Measurements from ENCODE around the gene ZBTB7B.
"Not testable (repeated sequence)": the region's sequence is repeated elsewhere in the genome, so short reads cannot be mapped to it uniquely, and the experiment has no call there.

The ZBTB7B gene

DNA sequence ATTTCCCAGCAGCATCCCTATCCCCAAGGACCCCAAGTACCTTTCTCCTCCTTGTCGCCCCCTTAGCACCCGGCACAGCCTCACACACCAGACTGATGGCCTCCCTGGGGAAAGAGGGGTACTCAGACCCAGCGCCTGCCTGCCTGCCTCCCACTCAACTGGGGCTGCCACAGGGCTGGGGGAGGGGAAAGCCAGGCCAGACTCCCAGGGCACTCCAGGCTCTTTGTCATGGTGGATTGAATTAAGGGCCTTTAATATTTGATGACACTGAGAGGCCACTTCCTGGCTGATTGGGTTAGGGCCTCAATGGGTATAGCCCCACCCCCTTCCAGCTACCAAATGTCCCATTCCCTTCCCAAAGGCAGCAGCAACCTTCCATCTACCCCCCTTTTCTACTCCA is 33.9 kb upstream of the ZBTB7B start:
- DNase-seq (ENCODE audit: low read depth), result no peak

GRCh38 chr1:154969246-154969645 is 33.4 kb upstream of the ZBTB7B start:
- no peak for DNase-seq (ENCODE audit: low read depth)

GRCh38 chr1:154969860-154970452 is 32.6 kb upstream of the ZBTB7B start:
- no peak for DNase-seq (ENCODE audit: low read depth)

GRCh38 chr1:154970631-154971340 is 31.8 kb upstream of the ZBTB7B start, which contains the start of gene SHC1:
Gene SHC1 (minus strand): TSS chr1:154970747. CDS start chr1:154970526, 221 bp downstream.
- no peak for DNase-seq (ENCODE audit: low read depth)

GRCh38 chr1:154971341-154971998 is 31.1 kb upstream of the ZBTB7B start:
- DNase-seq (ENCODE audit: low read depth), result no peak

DNA sequence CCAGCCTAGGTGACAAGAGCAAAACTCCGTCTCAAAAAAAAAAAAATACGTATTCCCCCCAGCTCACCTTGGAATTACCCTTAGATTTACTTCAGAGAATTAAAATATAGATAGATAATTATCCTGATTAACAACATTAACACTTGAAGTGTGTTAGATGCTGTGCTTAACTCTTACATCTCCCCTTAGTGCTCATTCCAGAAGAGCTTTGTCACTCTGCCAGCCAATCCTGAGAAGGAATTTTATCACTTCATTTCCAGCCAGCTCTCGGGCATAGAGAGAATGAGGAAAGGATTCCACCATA is 30.4 kb upstream of the ZBTB7B start:
- no peak for DNase-seq (ENCODE audit: low read depth)

- DNase-seq (ENCODE audit: low read depth), result no peak
Measured at GRCh38 chr1:154972517-154973343, 29.9 kb upstream of the ZBTB7B start.

DNA sequence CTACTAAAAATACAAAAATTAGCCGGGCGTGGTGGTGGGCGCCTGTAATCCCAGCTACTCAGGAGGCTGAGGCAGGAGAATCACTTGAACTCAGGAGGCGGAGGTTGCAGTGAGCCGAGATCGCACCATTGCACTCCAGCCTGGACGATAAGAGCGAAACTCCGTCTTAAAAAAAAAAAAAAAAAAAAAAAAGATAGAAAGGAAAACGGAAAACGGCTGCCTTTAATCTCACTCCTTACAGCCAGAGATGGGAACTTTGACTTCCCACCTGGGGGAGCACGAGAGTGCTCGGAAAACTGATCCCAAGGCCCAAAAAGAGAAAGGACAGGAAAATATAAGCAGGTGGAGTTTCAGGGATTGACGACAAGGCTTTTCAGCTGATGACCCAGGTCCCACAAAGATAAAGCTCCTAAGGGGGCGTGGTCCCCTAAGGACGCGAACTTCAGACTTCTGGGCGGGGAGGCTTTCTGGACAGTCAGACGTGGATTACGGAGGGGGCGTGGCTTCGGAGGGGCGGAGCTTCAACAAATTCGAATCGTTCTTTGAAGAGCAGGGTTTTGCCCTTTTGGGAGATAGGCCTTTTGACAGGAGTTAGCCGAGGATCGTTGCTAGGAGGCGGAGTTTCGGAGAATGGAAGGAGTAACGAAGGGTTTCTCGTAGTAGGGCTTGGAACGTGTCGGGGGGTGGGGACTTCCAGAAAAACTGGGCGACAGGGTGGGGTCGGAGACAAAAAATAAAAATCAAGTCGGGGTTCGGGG is 29.1 kb upstream of the ZBTB7B start:
- DNase-seq (ENCODE audit: low read depth), result peak; percentile 85

GRCh38 chr1:154974102-154974807 is 28.3 kb upstream of the ZBTB7B start, which contains the start of gene CKS1B:
Gene CKS1B (plus strand): TSS chr1:154974681. CDS start chr1:154974746, 65 bp downstream.
- DNase-seq (ENCODE audit: low read depth), result peak; percentile 92

DNA sequence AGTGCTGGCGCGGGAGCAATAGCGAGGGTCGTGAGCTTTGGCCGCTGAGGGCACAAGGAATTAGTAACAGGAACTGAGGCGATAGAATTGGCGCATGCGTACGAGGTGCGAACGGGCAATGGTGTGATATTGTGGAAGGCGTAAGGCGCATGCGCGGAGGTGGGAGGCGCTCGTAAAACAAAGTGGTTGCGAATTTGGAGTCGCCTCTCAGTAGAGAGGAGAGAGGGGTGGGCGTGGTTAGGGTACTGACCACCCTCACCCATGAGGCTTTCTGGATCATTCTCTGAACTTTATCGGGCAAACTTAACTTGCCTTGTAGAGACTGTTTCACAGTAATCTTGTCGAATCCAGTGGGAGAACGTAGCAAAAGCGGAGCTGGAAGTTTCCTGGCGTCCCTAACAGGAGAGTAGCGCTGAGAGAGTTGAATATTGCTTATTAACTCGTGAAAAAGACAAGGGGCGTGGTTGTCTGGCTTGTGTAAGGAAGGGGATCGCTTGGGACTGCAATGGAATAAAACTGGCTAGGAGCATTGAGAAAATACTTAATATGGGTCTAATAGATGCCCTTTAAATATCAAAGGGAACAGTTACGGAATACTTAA is 27.7 kb upstream of the ZBTB7B start:
- DNase-seq (ENCODE audit: low read depth), result peak; percentile 83

GRCh38 chr1:154975409-154976059 is 27.1 kb upstream of the ZBTB7B start:
- no peak for DNase-seq (ENCODE audit: low read depth)

GRCh38 chr1:154977762-154978161 is 24.8 kb upstream of the ZBTB7B start:
- DNase-seq (ENCODE audit: low read depth), result not testable (repeated sequence)

- no peak for DNase-seq (ENCODE audit: low read depth)
Measured at GRCh38 chr1:154978360-154978759, 24.2 kb upstream of the ZBTB7B start.

GRCh38 chr1:154982341-154982740 is 20.3 kb upstream of the ZBTB7B start:
- no peak for DNase-seq (ENCODE audit: low read depth)

DNA sequence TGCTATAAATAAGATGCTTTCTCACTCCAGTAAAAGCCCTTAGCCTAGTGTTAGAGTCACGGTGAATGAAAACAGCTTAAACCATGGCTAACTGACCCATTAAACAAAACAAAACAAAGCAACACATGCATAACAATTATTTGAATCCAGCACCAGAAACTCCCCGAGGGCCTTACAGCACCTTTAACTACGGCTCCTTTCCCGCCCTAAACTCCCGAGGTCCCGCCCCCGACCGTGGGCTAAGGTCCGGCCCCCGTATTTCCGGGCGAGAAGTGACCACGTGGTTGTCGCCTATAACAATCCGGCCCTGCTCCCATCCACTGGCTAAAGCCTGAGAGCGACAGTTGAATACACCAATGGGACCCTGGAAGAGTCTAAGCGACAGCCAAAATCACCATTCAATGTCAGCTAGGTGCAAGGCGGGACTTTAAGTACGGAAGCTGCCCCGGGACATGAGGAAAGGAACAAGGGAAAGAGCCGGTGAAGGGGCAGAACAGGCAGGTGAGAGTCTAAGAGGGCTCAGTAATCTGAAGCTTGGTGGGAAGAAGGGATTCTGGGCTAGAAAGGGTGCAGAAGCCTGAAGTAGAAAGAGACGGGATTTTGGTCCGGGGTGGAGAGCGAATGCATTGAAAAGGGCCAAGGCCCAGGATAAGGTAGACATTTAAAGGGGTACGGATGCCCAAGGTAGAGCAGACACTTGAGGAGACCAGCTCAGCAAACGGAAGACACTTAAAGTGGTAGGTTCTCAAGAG is 19.5 kb upstream of the ZBTB7B start, which contains the start of gene FLAD1:
FLAD1 (plus strand) TSS at position 448 of the 752 bp plus-strand sequence. CDS start 351 bp downstream, outside the sequence.
- peak; percentile 84 for DNase-seq (ENCODE audit: low read depth)

- no peak for DNase-seq (ENCODE audit: low read depth)
Measured at GRCh38 chr1:154983776-154984466, 18.7 kb upstream of the ZBTB7B start.

DNA sequence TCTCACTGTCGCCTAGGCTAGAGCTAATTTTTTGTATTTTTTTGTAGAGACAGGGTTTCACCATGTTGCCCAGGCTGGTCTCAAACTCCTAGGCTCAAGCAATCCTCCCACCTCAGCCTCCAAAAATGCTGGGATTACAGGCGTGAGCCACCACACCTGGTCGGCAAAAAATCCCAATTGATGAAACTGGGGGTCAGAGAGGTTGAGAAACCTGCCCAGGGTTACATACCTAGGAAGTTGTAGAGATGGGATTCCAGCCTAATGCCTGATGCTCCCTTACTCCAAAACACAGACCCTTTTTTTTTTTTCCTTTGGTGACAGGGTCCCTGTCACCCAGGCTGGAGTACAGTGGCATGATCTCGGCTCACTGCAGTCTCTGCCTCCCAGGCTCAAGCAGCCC is 15.9 kb upstream of the ZBTB7B start:
- not testable (repeated sequence) for DNase-seq (ENCODE audit: low read depth)

- DNase-seq (ENCODE audit: low read depth), result no peak
Measured at GRCh38 chr1:154987326-154987725, 15.3 kb upstream of the ZBTB7B start.
